Mucosa of stomach (tissue), 1 donor: ENCODE results near the gene HCRTR2.
"Not testable (repeated sequence)": the region's sequence is repeated elsewhere in the genome, so short reads cannot be mapped to it uniquely, and the experiment has no call there.

Source experiments
- H3K27me3 ChIP-seq: one replicate; pipeline ENCODE4 v1.7.0; 2013; ENCODE audit warnings: mild to moderate bottlenecking, low read length; ENCODE audit not compliant: control insufficient read depth, insufficient read depth
- H3K36me3 ChIP-seq: one replicate; pipeline ENCODE4 v1.7.0; 2013; ENCODE audit warnings: low read length; ENCODE audit not compliant: control insufficient read depth, insufficient read depth
- H3K4me1 ChIP-seq: one replicate; pipeline ENCODE4 v1.7.0; 2013; ENCODE audit warnings: mild to moderate bottlenecking, low read length; ENCODE audit not compliant: control insufficient read depth, insufficient read depth
- H3K4me3 ChIP-seq: one replicate; pipeline ENCODE4 v1.7.0; 2013; ENCODE audit warnings: low read length
- H3K9ac ChIP-seq: one replicate; pipeline ENCODE4 v1.7.0; 2013; ENCODE audit warnings: mild to moderate bottlenecking, low read length, moderate library complexity
- H3K9me3 ChIP-seq: one replicate; pipeline ENCODE4 v1.7.0; 2013; ENCODE audit warnings: mild to moderate bottlenecking, low read length, moderate library complexity; ENCODE audit not compliant: control insufficient read depth
- donor health status: Pancreatic carcinoma.

HCRTR2 gene

DNA sequence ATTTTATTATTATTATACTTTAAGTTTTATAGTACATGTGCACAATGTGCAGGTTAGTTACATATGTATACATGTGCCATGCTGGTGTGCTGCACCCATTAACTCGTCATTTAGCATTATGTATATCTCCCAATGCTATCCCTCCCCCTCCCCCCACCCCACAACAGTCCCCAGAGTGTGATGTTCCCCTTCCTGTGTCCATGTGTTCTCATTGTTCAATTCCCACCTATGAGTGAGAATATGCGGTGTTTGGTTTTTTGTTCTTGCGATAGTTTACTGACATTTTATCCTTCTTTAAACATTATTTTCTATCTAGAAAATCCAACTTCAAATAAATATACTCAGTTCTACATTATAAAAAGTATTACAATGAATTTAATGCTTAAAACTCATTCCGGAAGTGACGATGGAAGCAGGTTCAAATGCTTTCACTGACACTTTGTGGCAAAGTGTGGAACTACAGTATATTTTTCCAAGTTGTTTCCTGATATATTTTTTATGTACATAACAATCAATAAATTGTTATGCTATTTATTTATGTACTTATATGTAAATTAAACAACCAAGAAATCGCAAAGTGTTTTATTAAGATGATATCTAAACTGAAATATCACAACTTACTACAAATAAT, 66.8 kb downstream of the HCRTR2 start:
- H3K4me1 ChIP-seq, H3K9ac ChIP-seq: not testable (repeated sequence)

DNA sequence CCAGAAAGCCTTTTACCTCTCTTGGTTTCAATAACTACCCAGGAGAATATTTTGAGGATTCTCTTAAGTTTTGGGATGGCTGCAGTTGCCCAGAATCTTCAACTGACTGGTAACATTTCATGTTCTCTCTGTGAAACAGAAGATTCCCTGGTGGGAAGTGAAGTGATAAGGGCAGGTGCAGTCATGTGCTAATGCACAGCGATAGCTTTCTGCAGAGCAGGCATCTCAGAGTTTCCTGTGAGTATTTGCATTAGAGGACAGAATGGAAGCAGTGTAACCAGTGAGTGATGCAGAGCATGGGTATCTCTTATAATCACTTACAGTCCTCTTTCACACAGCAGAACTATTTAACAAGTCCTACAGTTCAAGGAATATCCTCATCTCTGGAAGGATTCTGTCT, 76.1 kb downstream of the HCRTR2 start:
- no peak overlapping the region for H3K4me3 ChIP-seq
- no peaks in the 10 kb centered on the region for H3K36me3 ChIP-seq
- H3K4me1 ChIP-seq: no peaks in the 10 kb centered on the region
- no peaks in the 10 kb centered on the region for H3K27me3 ChIP-seq
- H3K9me3 ChIP-seq: no peaks in the 10 kb centered on the region
- no peak overlapping the region for H3K9ac ChIP-seq

More for the DNA sequence above, 66.8 kb downstream of the HCRTR2 start:
- not testable (repeated sequence) for H3K4me3 ChIP-seq, H3K9me3 ChIP-seq, H3K36me3 ChIP-seq, H3K27me3 ChIP-seq

DNA sequence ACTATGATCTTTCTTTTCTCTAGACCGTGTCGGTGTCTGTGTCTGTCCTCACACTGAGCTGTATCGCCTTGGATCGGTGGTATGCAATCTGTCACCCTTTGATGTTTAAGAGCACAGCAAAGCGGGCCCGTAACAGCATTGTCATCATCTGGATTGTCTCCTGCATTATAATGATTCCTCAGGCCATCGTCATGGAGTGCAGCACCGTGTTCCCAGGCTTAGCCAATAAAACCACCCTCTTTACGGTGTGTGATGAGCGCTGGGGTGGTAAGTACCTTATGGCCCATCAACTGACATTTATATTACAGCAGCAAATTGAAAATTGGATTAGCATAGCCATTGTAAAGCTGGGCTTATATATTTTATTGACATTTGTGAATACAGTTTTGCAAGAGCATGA, 80.8 kb downstream of the HCRTR2 start:
- Histone ChIP-seq H3K9me3 (no peaks in the 10 kb centered on the region), H3K4me3 (no peak overlapping the region), H3K9ac (no peak overlapping the region), H3K36me3 (no peaks in the 10 kb centered on the region), H3K27me3 (no peaks in the 10 kb centered on the region), H3K4me1 (no peaks in the 10 kb centered on the region)

DNA sequence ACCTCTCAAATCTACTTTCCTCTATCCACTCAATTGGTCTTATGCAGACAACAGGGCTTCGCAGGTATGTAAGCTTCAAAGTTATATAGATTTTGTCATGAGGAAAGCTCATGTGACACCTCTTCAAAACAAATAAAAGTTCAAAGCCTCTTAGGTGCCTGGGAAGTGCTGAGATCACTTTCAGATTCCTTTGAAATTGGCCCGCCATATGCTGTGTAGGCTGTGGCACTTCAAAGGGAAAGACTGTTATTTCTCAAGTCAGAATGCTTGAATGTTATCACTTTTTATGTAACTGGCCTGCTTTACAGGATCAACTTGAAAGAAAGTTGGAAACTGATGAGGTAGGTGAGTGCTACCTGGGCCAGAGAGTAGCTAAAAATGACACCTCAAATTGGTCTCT, 85.9 kb downstream of the HCRTR2 start:
- Histone ChIP-seq H3K27me3 (no peaks in the 10 kb centered on the region), H3K4me1 (no peaks in the 10 kb centered on the region), H3K4me3 (no peak overlapping the region), H3K36me3 (no peaks in the 10 kb centered on the region), H3K9me3 (no peaks in the 10 kb centered on the region), H3K9ac (no peak overlapping the region)

DNA sequence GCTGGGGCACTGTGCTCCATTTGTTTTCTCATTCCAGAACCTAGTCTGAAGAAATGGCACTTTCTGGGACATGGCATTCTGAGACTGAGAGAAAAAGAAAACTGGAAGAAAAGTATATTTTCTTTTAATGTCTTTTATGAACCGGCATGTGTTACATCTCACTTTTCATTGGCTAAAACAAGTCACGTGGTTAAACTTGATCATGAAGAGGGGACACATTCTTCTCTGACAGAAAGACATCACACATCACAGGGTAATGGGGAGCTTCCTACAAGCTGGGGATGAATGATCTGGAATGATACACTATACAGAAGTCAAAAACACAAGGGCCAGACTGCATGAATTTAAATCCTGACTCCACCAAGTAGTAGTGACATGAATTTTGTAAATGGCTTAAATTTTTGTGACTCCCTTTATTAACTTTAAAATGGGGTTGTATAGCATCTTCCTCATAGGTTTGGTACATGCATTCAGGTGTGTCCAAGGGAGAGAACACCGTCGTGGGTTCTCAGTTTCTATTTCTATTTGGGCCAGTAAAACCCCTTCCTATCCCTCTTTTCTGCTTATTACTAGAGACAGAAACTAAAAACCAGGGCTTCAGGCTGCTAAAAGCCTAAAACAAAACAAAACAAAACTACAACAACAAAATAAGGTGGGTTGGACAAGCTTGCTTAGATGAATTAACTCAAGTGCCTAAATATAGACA, 91.2 kb downstream of the HCRTR2 start:
- H3K4me1 ChIP-seq: no peaks in the 10 kb centered on the region
- no peak overlapping the region for H3K9ac ChIP-seq
- H3K36me3 ChIP-seq: no peaks in the 10 kb centered on the region
- H3K9me3 ChIP-seq: no peaks in the 10 kb centered on the region
- H3K27me3 ChIP-seq: no peaks in the 10 kb centered on the region
- H3K4me3 ChIP-seq: no peak overlapping the region

DNA sequence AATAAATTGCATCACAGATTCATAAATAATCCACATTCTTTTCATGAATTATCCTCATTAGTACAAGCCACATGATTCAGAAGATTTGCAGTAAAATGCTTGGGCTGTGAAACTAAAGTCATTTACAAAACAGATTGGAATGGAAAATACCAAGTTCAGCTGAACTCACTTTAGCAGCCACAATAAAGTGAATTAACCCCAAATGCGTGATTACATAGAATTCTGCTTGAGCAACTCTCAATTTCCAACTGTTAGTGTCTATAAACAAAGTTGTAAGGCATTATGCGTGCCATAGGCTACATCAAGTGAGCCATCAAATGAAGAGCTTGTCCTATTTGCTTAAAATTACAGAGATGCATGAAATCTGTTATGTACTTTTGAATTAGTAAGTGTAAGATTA, 92.6 kb downstream of the HCRTR2 start:
- H3K36me3 ChIP-seq: no peaks in the 10 kb centered on the region
- H3K9me3 ChIP-seq: no peaks in the 10 kb centered on the region
- H3K27me3 ChIP-seq: no peaks in the 10 kb centered on the region
- H3K4me1 ChIP-seq: no peaks in the 10 kb centered on the region
- H3K4me3 ChIP-seq: no peak overlapping the region
- no peak overlapping the region for H3K9ac ChIP-seq

DNA sequence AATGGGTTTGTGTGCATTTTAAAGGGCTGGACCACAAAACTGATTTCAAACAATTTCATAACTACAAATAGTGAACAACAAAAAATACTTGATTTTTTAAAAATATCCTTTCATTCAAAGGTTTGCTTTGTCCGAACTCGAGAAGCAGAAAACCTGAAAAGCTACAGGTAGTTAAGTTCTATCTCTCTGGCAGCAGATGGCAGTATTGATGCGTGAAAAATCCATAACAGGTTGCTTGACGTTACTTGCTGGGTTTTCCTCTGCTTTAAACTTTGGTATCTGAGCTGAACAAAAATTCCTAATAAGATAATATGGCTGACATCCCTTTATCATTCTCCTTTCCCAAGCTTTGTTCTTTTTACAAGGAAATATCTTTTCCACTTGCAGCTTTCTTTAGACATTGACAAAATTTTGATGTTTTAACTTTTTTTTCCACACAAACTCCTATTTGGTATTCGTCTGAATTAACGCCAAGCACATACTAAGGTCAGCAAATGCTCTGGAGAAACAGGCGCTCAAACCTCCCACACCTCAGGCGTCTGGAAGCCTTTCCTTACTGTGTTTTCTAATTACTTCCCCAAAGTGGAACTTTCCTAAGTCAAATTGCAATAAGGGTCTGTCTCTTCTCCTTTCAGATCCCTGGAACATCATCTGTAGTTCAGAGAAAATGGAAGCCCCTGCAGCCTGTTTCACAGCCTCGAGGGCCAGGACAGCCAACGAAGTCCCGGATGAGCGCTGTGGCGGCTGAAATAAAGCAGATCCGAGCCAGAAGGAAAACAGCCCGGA, 102.6 kb downstream of the HCRTR2 start:
- Histone ChIP-seq H3K4me1 (no peaks in the 10 kb centered on the region), H3K4me3 (no peak overlapping the region), H3K27me3 (no peaks in the 10 kb centered on the region), H3K36me3 (no peaks in the 10 kb centered on the region), H3K9ac (no peak overlapping the region), H3K9me3 (no peaks in the 10 kb centered on the region)

DNA sequence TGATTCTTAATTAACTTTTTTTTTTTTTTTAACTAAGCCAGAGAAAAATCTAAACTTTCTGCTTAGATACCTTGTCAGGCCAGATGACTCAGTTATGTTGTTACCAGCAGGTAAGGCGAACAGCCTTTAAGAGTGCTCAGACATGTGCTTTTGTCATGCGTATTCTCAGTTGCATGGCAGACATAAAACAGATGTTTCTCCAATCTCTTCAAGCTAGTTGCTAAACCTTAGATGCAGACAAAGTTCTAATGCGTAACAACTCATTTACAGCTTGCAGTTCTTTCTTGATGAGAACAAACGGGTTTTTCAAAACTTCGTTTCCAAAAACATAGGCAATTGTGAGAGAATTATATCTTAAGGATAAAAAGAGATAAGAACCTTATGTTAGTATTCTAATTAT, 103.3 kb downstream of the HCRTR2 start:
- H3K9ac ChIP-seq: no peak overlapping the region
- no peaks in the 10 kb centered on the region for H3K4me1 ChIP-seq
- H3K9me3 ChIP-seq: no peaks in the 10 kb centered on the region
- no peaks in the 10 kb centered on the region for H3K36me3 ChIP-seq
- no peaks in the 10 kb centered on the region for H3K27me3 ChIP-seq
- H3K4me3 ChIP-seq: no peak overlapping the region

DNA sequence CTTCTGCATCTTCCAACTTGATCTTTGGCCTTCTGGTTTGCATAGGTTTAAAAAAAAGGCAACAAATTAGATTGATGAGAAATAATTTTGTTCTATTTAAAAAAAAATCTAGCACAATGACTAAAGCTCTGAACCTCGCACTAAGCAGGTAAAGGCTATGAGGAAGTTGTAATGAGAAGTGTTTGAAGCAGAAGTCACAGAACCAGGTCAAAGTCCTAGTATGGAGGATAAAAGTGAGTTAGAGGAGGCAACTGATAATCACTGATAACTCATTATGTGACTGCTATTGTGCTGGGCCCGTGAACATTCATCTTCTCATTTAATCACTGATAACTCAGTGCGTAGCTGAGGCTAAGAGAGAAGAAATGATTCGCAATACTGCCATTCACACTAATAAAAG, 106.9 kb downstream of the HCRTR2 start:
- no peaks in the 10 kb centered on the region for H3K4me1 ChIP-seq

DNA sequence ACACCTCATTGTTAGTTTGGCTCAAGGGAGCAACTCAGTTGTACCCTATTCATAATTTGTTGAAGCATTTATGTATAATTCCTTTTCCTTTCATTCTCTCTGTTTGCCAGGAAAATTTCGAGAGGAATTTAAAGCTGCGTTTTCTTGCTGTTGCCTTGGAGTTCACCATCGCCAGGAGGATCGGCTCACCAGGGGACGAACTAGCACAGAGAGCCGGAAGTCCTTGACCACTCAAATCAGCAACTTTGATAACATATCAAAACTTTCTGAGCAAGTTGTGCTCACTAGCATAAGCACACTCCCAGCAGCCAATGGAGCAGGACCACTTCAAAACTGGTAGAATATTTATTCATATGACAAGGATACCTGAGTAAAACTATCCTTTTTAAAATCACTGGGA, 107.8 kb downstream of the HCRTR2 start:
- Histone ChIP-seq H3K4me3 (no peak overlapping the region), H3K9me3 (no peaks in the 10 kb centered on the region), H3K27me3 (no peaks in the 10 kb centered on the region), H3K9ac (no peak overlapping the region), H3K36me3 (no peaks in the 10 kb centered on the region), H3K4me1 (no peaks in the 10 kb centered on the region)

More for the DNA sequence above, 106.9 kb downstream of the HCRTR2 start:
- no peaks in the 10 kb centered on the region for H3K36me3 ChIP-seq
- H3K27me3 ChIP-seq: no peaks in the 10 kb centered on the region
- no peak overlapping the region for H3K4me3 ChIP-seq
- no peaks in the 10 kb centered on the region for H3K9me3 ChIP-seq
- H3K9ac ChIP-seq: no peak overlapping the region

DNA sequence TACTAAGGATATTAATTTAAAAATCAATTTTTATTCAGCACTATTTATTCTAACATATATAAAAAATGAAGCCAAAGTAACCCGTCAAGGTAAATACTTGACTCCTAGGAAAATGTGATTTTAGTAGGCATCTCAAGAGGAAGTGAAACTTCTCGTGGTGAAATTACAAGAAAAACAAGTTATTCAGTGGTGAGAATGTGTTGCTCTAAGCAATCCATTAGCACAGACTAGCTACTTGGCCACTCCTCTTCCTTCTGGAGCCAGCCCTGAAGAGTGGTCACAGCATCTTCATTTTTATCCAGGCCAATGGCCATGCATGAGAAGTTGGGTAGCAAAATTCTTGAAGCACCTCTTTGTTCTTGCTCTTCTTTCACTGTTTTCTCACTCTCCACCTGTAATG, 112.5 kb downstream of the HCRTR2 start:
- no peak overlapping the region for H3K9ac ChIP-seq
- H3K27me3 ChIP-seq: no peaks in the 10 kb centered on the region
- H3K4me1 ChIP-seq: no peaks in the 10 kb centered on the region
- no peaks in the 10 kb centered on the region for H3K9me3 ChIP-seq
- no peak overlapping the region for H3K4me3 ChIP-seq
- H3K36me3 ChIP-seq: no peaks in the 10 kb centered on the region

DNA sequence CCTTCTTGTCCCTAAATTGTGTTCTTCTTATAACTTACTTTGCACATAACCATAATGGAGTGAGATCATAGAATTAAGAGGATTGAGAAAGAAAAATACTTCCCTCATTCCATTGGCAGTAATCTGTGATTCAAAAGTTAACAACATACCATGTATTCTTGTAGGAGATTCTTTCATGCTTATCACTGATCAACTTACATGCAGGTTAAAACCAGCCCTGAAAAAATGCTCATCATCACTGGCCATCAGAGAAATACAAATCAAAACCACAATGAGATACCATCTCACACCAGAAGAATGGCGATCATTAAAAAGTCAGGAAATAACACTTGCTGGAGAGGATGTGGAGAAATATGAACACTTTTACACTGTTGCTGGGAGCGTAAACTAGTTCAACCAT, 116.4 kb downstream of the HCRTR2 start:
- Histone ChIP-seq H3K9ac (no peak overlapping the region), H3K9me3 (no peaks in the 10 kb centered on the region), H3K27me3 (no peaks in the 10 kb centered on the region), H3K4me1 (no peaks in the 10 kb centered on the region), H3K36me3 (no peaks in the 10 kb centered on the region), H3K4me3 (no peak overlapping the region)
